WTC11 (cell line): ENCODE results near the gene WRAP73.

ENCODE experiments used
- ESRRA ChIP-seq: sonication (generic); formaldehyde crosslinking; IDR thresholded peaks from 2 replicates; pipeline ENCODE4 v1.8.1; 2022; ENCODE audit warnings: mild to moderate bottlenecking, missing genetic modification reagents, borderline replicate concordance
- MYBL2 ChIP-seq: sonication (generic); formaldehyde crosslinking; IDR thresholded peaks from 2 replicates; pipeline ENCODE4 v1.8.1; 2023; ENCODE audit warnings: mild to moderate bottlenecking, moderate library complexity, missing genetic modification reagents
- NR2C2 ChIP-seq: sonication (generic); formaldehyde crosslinking; IDR thresholded peaks from 2 replicates; pipeline ENCODE4 v1.8.0; 2022; ENCODE audit warnings: mild to moderate bottlenecking, missing genetic modification reagents
- NR3C1 ChIP-seq: sonication (generic); formaldehyde crosslinking; conservative IDR thresholded peaks from 2 replicates; pipeline ENCODE4 v1.8.1; 2023; ENCODE audit warnings: low read depth, mild to moderate bottlenecking, missing genetic modification reagents
- TP53 ChIP-seq: sonication (generic); formaldehyde crosslinking; IDR thresholded peaks from 2 replicates; pipeline ENCODE4 v1.8.1; 2023; ENCODE audit warnings: mild to moderate bottlenecking, missing genetic modification reagents
- USF2 ChIP-seq: sonication (generic); formaldehyde crosslinking; IDR thresholded peaks from 2 replicates; pipeline ENCODE4 v1.8.1; 2023; ENCODE audit warnings: mild to moderate bottlenecking, missing genetic modification reagents, moderate library complexity
- ZNF121 ChIP-seq: sonication (generic); formaldehyde crosslinking; IDR thresholded peaks from 2 replicates; pipeline ENCODE4 v1.8.0; 2023; ENCODE audit warnings: missing genetic modification reagents
- ZNF219 ChIP-seq: sonication (generic); formaldehyde crosslinking; IDR thresholded peaks from 2 replicates; pipeline ENCODE4 v1.8.0; 2023; ENCODE audit warnings: missing genetic modification reagents, mild to moderate bottlenecking, borderline replicate concordance
- TF ChIP-seq, protein P1 (sequence below): fragments of 200-600 bp; IDR thresholded peaks from 2 replicates; pipeline ENCODE4 v1.8.0; 2022; ENCODE audit warnings: antibody characterized with exemption
- TF ChIP-seq, protein P2 (sequence below): sonication (generic); formaldehyde crosslinking; conservative IDR thresholded peaks from 2 replicates; pipeline ENCODE4 v1.8.1; 2022; ENCODE audit warnings: mild to moderate bottlenecking, missing genetic modification reagents
- TF ChIP-seq, protein P3 (sequence below): sonication (generic); formaldehyde crosslinking; IDR thresholded peaks from 2 replicates; pipeline ENCODE4 v1.8.0; 2023; ENCODE audit warnings: missing genetic modification reagents, mild to moderate bottlenecking, borderline replicate concordance
- TF ChIP-seq, protein P4 (sequence below): sonication (generic); formaldehyde crosslinking; IDR thresholded peaks from 2 replicates; pipeline ENCODE4 v1.8.0; 2023; ENCODE audit warnings: missing genetic modification reagents

DNA sequence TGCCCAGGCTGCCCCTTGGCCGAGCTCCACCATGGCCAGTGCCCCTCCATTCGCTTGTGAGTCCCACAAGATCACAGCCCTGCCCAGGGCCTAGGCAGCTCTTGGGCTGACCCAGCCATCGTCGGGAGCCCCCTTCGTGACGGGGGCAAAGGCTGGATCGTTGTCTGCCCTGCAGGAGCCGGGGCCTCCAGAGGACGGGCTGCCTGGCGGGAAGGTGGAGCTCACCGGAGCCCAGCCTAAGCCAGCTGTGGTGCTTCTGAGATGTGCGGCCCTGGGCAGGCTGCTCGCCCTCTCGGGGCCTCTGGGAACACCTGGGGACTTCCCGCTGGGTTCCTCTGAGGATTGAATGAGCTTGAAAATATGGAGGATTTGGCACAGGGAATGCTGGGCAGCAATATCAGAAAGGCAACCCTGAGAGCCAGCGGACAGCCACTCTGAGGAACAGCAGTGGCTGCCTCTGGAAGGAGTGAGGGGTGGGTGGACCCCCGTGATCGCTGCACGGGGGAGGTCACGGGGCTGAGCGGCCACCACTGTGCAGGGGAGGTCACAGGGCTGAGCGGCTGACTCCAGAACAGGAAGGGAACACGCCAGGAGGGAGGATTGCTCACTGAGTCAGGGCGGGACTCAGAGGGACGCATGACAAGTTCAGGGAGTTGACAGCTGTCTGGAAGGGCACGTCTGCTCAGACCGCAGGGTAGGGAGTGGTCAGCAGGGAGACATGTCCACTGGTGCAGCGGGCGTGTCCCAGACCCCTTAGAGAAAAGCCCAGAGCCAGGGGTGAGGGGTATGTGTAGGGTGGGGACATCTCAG is 21.7 kb upstream of the WRAP73 start:
- TF ChIP-seq, protein P1, sequence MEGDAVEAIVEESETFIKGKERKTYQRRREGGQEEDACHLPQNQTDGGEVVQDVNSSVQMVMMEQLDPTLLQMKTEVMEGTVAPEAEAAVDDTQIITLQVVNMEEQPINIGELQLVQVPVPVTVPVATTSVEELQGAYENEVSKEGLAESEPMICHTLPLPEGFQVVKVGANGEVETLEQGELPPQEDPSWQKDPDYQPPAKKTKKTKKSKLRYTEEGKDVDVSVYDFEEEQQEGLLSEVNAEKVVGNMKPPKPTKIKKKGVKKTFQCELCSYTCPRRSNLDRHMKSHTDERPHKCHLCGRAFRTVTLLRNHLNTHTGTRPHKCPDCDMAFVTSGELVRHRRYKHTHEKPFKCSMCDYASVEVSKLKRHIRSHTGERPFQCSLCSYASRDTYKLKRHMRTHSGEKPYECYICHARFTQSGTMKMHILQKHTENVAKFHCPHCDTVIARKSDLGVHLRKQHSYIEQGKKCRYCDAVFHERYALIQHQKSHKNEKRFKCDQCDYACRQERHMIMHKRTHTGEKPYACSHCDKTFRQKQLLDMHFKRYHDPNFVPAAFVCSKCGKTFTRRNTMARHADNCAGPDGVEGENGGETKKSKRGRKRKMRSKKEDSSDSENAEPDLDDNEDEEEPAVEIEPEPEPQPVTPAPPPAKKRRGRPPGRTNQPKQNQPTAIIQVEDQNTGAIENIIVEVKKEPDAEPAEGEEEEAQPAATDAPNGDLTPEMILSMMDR: no peak
- TF ChIP-seq ESRRA: no peak
- TF ChIP-seq ZNF121 (CRISPR knock-in tag): no peak
- TF ChIP-seq MYBL2 (CRISPR knock-in tag): no peak
- no peak for TF ChIP-seq USF2 (CRISPR knock-in tag)
- TF ChIP-seq, protein P2, sequence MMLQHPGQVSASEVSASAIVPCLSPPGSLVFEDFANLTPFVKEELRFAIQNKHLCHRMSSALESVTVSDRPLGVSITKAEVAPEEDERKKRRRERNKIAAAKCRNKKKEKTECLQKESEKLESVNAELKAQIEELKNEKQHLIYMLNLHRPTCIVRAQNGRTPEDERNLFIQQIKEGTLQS (CRISPR knock-in tag): no peak
- TF ChIP-seq NR2C2 (CRISPR knock-in tag): no peak
- no peak for TF ChIP-seq NR3C1 (CRISPR knock-in tag)
- no peak for TF ChIP-seq ZNF219 (CRISPR knock-in tag)
- TF ChIP-seq, protein P3, sequence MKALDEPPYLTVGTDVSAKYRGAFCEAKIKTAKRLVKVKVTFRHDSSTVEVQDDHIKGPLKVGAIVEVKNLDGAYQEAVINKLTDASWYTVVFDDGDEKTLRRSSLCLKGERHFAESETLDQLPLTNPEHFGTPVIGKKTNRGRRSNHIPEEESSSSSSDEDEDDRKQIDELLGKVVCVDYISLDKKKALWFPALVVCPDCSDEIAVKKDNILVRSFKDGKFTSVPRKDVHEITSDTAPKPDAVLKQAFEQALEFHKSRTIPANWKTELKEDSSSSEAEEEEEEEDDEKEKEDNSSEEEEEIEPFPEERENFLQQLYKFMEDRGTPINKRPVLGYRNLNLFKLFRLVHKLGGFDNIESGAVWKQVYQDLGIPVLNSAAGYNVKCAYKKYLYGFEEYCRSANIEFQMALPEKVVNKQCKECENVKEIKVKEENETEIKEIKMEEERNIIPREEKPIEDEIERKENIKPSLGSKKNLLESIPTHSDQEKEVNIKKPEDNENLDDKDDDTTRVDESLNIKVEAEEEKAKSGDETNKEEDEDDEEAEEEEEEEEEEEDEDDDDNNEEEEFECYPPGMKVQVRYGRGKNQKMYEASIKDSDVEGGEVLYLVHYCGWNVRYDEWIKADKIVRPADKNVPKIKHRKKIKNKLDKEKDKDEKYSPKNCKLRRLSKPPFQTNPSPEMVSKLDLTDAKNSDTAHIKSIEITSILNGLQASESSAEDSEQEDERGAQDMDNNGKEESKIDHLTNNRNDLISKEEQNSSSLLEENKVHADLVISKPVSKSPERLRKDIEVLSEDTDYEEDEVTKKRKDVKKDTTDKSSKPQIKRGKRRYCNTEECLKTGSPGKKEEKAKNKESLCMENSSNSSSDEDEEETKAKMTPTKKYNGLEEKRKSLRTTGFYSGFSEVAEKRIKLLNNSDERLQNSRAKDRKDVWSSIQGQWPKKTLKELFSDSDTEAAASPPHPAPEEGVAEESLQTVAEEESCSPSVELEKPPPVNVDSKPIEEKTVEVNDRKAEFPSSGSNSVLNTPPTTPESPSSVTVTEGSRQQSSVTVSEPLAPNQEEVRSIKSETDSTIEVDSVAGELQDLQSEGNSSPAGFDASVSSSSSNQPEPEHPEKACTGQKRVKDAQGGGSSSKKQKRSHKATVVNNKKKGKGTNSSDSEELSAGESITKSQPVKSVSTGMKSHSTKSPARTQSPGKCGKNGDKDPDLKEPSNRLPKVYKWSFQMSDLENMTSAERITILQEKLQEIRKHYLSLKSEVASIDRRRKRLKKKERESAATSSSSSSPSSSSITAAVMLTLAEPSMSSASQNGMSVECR: no peak
- no peak for TF ChIP-seq TP53
- TF ChIP-seq, protein P4, sequence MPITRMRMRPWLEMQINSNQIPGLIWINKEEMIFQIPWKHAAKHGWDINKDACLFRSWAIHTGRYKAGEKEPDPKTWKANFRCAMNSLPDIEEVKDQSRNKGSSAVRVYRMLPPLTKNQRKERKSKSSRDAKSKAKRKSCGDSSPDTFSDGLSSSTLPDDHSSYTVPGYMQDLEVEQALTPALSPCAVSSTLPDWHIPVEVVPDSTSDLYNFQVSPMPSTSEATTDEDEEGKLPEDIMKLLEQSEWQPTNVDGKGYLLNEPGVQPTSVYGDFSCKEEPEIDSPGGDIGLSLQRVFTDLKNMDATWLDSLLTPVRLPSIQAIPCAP: no peak
